NCI-H446 (cell line): ENCODE results near the gene MTFP1.
"Not testable (repeated sequence)": the region's sequence is repeated elsewhere in the genome, so short reads cannot be mapped to it uniquely, and the experiment has no call there.

Experiments
- DNase-seq, 2 experiments: peaks; one replicate each; lab custom pipeline; 2025; lab: John Stamatoyannopoulos, UW

Gene MTFP1

GRCh38 chr22:30455075-30455840, 29.7 kb downstream of the MTFP1 start:
- DNase-seq, result no peak

GRCh38 chr22:30457981-30458380, 32.4 kb downstream of the MTFP1 start:
- no peak for DNase-seq

DNA sequence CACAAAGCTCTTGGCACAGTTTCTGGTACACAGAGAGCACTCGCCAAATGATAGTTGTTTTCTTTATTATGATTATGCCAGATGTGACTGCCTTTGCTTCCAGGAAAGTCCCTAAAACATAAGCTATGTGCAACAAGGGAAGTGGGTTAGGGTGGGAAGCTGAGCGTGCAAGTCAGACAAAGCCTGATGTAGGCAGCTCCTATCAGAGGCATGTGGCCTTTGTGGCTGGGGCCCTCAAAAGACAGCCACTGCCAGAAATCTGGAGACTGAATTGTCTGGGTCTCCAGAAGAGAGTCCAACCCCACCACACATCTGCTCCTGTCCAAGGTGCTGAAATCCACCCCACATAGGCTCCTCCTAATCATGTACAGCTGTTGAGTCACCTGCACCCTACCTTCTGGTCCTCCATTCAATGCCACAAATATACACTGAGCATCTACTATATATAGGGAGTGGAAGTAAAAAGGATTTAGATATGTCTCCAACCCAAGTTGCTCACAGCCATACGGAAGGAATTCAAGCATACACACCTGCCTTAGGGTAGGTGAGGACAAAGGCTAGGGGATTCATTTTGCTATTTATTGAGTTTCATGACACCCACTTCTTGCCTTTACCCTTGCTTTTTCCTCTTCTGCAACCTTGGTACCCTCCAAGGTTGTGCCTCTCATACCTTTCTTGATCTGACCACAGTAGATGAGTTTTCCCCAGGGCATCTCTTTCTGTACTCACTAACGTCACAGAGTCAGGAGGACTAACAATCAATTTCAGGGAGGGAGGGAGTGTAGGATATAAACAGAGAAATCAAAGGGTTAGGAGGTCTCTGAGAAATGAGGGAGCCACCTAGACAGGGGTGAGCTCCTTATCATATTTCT, 33.8 kb downstream of the MTFP1 start:
- DNase-seq, result no peak

DNA sequence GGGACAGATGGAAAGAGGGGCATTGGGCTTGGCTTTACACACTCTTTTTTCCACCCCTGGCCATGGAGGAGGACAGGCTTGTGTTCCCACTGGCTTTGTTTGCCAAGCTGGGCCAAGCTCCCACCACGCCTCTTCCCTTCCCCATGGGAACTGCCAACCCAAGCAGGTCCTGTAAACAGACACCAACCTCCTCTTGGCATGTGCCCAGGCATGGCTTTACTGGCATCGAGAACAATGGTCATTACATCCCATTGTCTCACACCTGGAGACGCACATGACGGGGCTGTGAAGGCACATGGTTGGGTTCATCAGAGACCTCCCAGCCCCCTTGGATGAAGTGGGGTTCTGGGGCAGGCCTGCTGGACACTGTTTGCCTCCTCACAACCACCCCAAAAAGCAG, 34.6 kb downstream of the MTFP1 start:
- no peak for DNase-seq

DNA sequence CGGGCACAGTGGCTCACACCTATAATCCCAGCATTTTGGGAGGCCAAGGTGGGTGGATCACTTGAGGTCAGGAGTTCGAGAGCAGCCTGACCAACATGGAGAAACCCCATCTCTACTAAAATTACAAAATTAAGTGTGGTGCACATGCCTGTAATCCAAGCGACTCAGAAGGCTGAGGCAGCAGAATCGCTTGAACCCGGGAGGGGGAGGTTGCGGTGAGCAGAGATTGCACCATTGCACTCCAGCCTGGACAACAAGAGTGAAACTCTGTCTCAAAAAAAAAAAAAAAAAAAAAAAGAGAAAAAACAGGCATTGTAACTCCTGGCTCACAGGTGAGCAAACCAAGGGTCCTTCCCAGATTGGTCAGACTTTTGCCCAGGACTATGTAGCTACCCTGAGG, 35.0 kb downstream of the MTFP1 start:
- DNase-seq, result not testable (repeated sequence)

- no peak for DNase-seq
These were observed 43.6 kb downstream of the MTFP1 start for GRCh38 chr22:30469165-30469564.

GRCh38 chr22:30470655-30471054, 45.1 kb downstream of the MTFP1 start:
- no peak for DNase-seq

- peak in 1 of 2 experiments; percentile 29 for DNase-seq
These were observed 46.2 kb downstream of the MTFP1 start, which contains the start of gene SEC14L3 for GRCh38 chr22:30471616-30472318. TSS of gene SEC14L3 (minus strand) at chr22:30472017. CDS start at chr22:30471958, 59 bp downstream.

GRCh38 chr22:30472994-30473720, 47.6 kb downstream of the MTFP1 start:
- no peak for DNase-seq

GRCh38 chr22:30474121-30474520, 48.6 kb downstream of the MTFP1 start:
- DNase-seq, result no peak

DNA sequence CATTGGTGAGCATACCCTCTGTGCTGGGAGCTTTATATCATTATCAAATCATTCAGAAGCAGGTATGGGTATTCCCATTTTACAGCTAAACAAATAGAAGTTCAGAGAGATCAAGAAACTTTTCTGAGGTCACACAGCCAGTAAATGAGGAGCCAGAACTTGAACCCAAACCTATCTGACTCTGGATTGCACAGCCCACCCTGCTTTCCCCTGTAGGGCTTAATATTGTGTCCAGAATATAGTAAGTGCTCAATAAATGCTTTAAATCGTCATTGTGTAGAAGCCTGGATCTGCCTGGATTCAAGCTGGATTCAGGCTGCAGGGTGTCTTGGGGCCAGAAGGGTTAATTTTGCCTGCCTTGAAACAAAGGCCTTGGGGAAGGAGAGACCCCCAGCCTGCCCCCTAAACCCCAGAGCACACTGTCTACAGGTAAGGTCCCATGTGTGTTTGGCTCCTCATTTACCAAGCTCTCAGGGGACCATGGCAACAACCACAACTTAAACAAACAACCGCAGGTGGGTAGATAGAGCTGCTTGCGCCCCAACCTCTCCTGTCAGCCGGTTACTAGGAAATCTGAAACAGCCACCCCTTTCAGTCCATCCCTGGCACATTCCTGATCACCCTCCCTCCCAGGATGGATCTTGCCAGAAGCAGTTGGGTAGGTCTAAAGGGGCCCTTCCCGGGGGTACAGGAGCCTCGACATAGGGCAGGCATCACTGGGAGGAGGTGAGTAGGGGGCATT, 49.3 kb downstream of the MTFP1 start:
- DNase-seq, result no peak
